Naive thymus-derived CD4-positive, alpha-beta T cell (primary cell): ENCODE measurements around the gene TENT4B. TPM values are rescaled to one million over a fixed set of nuclear protein-coding genes. Genes with fewer than 3 reads are reported as not detected.

ENCODE experiments used
- ATAC-seq: fragments of 150-1000 bp; cut with Tn5 transposase; 2 replicates; pipeline ENCODE4 v1.10.0; 2021; ENCODE audit warnings: mild to moderate bottlenecking, moderate library complexity
- CTCF ChIA-PET: fragments of 350-600 bp; sonication (Branson Sonifier 250); formaldehyde crosslinking; loops from one replicate; lab custom pipeline; 2021; ENCODE audit warnings: antibody characterized with exemption; lab: Charles Lee
- POLR2A ChIA-PET: fragments of 350-600 bp; sonication (Branson Sonifier 250); formaldehyde crosslinking; loops from one replicate; lab custom pipeline; 2021; ENCODE audit warnings: antibody characterized with exemption, inconsistent platforms; lab: Charles Lee
- DNase-seq, 9 donors: peaks; one replicate each; pipeline versions ENCODE4 v3.0.0 to v3.0.0-alpha.2; 2020 to 2022; ENCODE audit warnings: mixed read lengths in 1 of 9
- H3K27ac ChIP-seq: one replicate; pipeline ENCODE4 v1.7.0; 2013; ENCODE audit warnings: mild to moderate bottlenecking, low read depth, low read length, moderate library complexity
- H3K27me3 ChIP-seq, 2 donors: one replicate each; pipeline ENCODE4 v1.7.0; 2013; ENCODE audit warnings: low read length in 2 of 2, mild to moderate bottlenecking in 2 of 2, moderate library complexity in 2 of 2; ENCODE audit not compliant: control insufficient read depth in 2 of 2, insufficient read depth in 2 of 2
- H3K36me3 ChIP-seq, 3 experiments: 1 replicate in 2 of 3; 2 replicates in 1 of 3; pipeline ENCODE4 v1.7.0; 2013; ENCODE audit warnings: low read length in 3 of 3, mild to moderate bottlenecking in 3 of 3, moderate library complexity in 1 of 3; ENCODE audit not compliant: insufficient read depth in 3 of 3, control insufficient read depth in 2 of 3
- H3K4me1 ChIP-seq, 2 donors: one replicate each; pipeline ENCODE4 v1.7.0; 2013; ENCODE audit warnings: low read length in 2 of 2, mild to moderate bottlenecking in 2 of 2, moderate library complexity in 1 of 2; ENCODE audit not compliant: control insufficient read depth in 2 of 2, insufficient read depth in 2 of 2
- H3K4me3 ChIP-seq: 2 replicates; pipeline ENCODE4 v1.7.0; 2013; ENCODE audit warnings: mild to moderate bottlenecking, low read length
- H3K9me3 ChIP-seq, 3 experiments: 1 replicate in 2 of 3; 2 replicates in 1 of 3; pipeline ENCODE4 v1.7.0; 2013; ENCODE audit warnings: low read length in 3 of 3; ENCODE audit not compliant: control insufficient read depth in 2 of 3
- H3K27ac Mint-ChIP-seq, 9 donors: one replicate each; pipeline ENCODE4 v1.8.0; 2020 to 2022; ENCODE audit warnings: mixed read lengths in 9 of 9, mild to moderate bottlenecking in 8 of 9, moderate library complexity in 5 of 9, inconsistent platforms in 2 of 9
- H3K27me3 Mint-ChIP-seq, 5 donors: one replicate each; pipeline ENCODE4 v1.8.0; 2021 to 2022; ENCODE audit warnings: mixed read lengths in 5 of 5, mild to moderate bottlenecking in 1 of 5
- H3K36me3 Mint-ChIP-seq, 5 donors: one replicate each; pipeline ENCODE4 v1.8.0; 2020 to 2022; ENCODE audit warnings: mixed read lengths in 5 of 5, mild to moderate bottlenecking in 3 of 5, inconsistent platforms in 1 of 5
- H3K4me1 Mint-ChIP-seq, 7 donors: one replicate each; pipeline ENCODE4 v1.8.0; 2020 to 2022; ENCODE audit warnings: mixed read lengths in 7 of 7, mild to moderate bottlenecking in 3 of 7, inconsistent platforms in 1 of 7
- H3K4me3 Mint-ChIP-seq, 10 donors: one replicate each; pipeline ENCODE4 v1.8.0; 2020 to 2022; ENCODE audit warnings: mild to moderate bottlenecking in 10 of 10, mixed read lengths in 10 of 10, moderate library complexity in 6 of 10, inconsistent platforms in 2 of 10
- H3K9me3 Mint-ChIP-seq, 11 donors: one replicate each; pipeline ENCODE4 v1.8.0; 2020 to 2022; ENCODE audit warnings: mixed read lengths in 11 of 11, mild to moderate bottlenecking in 4 of 11, inconsistent platforms in 1 of 11, moderate library complexity in 1 of 11
- intact Hi-C, 2 donors: fragments of 100-400 bp; cut with micrococcal nuclease; formaldehyde crosslinking; loops; one replicate each; pipeline ENCODE4 v1.15.1; 2023
- polyA plus RNA-seq, 2 donors: library from polyadenylated mRNA; unstranded; fragments of 300-500 nt; fragmentation: Illumina TruSeq; gene quantifications; one replicate each; pipeline ENCODE4 v1.2.3, GENCODE V29; 2021
- total RNA-seq, 6 experiments: library from RNA in 5 of 6; stranded (reverse) in 5 of 6; gene quantifications; 1 replicate in 5 of 6; 2 replicates in 1 of 6; pipeline ENCODE4 v1.2.3 and lab custom pipeline; 2021 to 2026

The TENT4B gene
- total and polyA plus RNA-seq, 7 experiments from 2014 or later, result 5.0 to 25.9 (median 22.5) TPM

- Mint-ChIP-seq H3K4me1 (peaks cover 17 to 54% (median 45%) of the 10 kb centered on the region in 7 donors), H3K9me3 (no peaks in the 10 kb centered on the region), H3K27me3 (no peaks in the 10 kb centered on the region), H3K4me3 (no peak overlapping the region), H3K36me3 (peaks cover 0 to 13% (median 8%) of the 10 kb centered on the region in 5 donors), H3K27ac (peak overlapping the region; percentile 24 to 90 (median 83))
- CTCF ChIA-PET, result interaction anchor here (0.6 to 5.7 kb wide), 25 partner anchors 13 to 558 kb away, joined by 3 to 58 read pairs (median 4); partner anchors contain the start of genes CNEP1R1 and HEATR3
- Histone ChIP-seq H3K27me3 (no peaks in the 10 kb centered on the region), H3K4me3 (no peak overlapping the region), H3K9me3 (no peaks in the 10 kb centered on the region), H3K27ac (peak overlapping the region; percentile 18), H3K4me1 (no peaks in the 10 kb centered on the region), H3K36me3 (peaks cover 0 to 24% (median 3%) of the 10 kb centered on the region in 3 experiments)
- ATAC-seq (no peak), DNase-seq (no peak)
- intact Hi-C loops, result loop anchor here (1.0 to 10.0 kb wide), 11 partner anchors 13 to 801 kb away; partner anchors contain the start of genes CNEP1R1 (in 2 of the 2), NKD1 (in 1 of the 2) and TENT4B (in 1 of the 2)
- POLR2A ChIA-PET, result interaction anchor here (0.6 to 2.1 kb wide), 7 partner anchors 54 to 532 kb away, joined by 3 to 8 read pairs (median 4); partner anchors contain the start of genes CNEP1R1 and CYLD
Measured at GRCh38 chr16:50209546-50210265, 56.6 kb downstream of the TENT4B start.

GRCh38 chr16:50210266-50211038 lies 57.3 kb downstream of the TENT4B start:
- Histone ChIP-seq H3K9me3 (no peaks in the 10 kb centered on the region), H3K27me3 (no peaks in the 10 kb centered on the region), H3K36me3 (peaks cover 0 to 28% (median 4%) of the 10 kb centered on the region in 3 experiments), H3K4me1 (no peaks in the 10 kb centered on the region), H3K4me3 (no peak overlapping the region), H3K27ac (no peak overlapping the region)
- peaks cover 0 to 15% (median 8%) of the 10 kb centered on the region in 5 donors for H3K36me3 Mint-ChIP-seq
- ATAC-seq, result peak; percentile 93
- peaks cover 17 to 50% (median 38%) of the 10 kb centered on the region in 7 donors for H3K4me1 Mint-ChIP-seq
- intact Hi-C loops, result loop anchor here (1.0 to 10.0 kb wide), 11 partner anchors 14 to 802 kb away; partner anchors contain the start of genes CNEP1R1 (in 2 of the 2), NKD1 (in 1 of the 2) and TENT4B (in 1 of the 2)
- peak; percentile 25 to 73 (median 61) for DNase-seq
- CTCF ChIA-PET, result interaction anchor here (0.6 to 5.7 kb wide), 33 partner anchors 8 to 596 kb away, joined by 3 to 58 read pairs (median 4); partner anchors contain the start of genes CNEP1R1 and HEATR3
- H3K9me3 Mint-ChIP-seq, result no peaks in the 10 kb centered on the region
- POLR2A ChIA-PET, result interaction anchor here (0.6 to 2.1 kb wide), 9 partner anchors 49 to 531 kb away, joined by 3 to 8 read pairs (median 3); partner anchors contain the start of genes CNEP1R1 and CYLD
- H3K27ac Mint-ChIP-seq, result peak overlapping the region; percentile 48 to 90 (median 83)
- no peaks in the 10 kb centered on the region for H3K27me3 Mint-ChIP-seq
- no peak overlapping the region for H3K4me3 Mint-ChIP-seq

GRCh38 chr16:50213939-50214519 lies 60.9 kb downstream of the TENT4B start:
- intact Hi-C loops, result loop anchor here (1.0 to 10.0 kb wide), 13 partner anchors 61 to 592 kb away; partner anchors contain the start of gene CNEP1R1 (in 1 of the 2)
- H3K4me3 ChIP-seq, result no peak overlapping the region
- peaks cover 7 to 59% (median 13%) of the 10 kb centered on the region in 3 experiments for H3K36me3 ChIP-seq
- Mint-ChIP-seq H3K4me1 (peaks cover 7 to 44% (median 24%) of the 10 kb centered on the region in 7 donors), H3K27ac (peak overlapping the region in 8 of 9 donors; percentile 15 to 83 (median 67)), H3K9me3 (no peaks in the 10 kb centered on the region), H3K4me3 (no peak overlapping the region), H3K27me3 (no peaks in the 10 kb centered on the region), H3K36me3 (peaks cover 0 to 23% (median 10%) of the 10 kb centered on the region in 5 donors)
- ChIA-PET CTCF (interaction anchor here (0.6 to 1.9 kb wide), 9 partner anchors 12 to 592 kb away, joined by 3 to 8 read pairs (median 4); no protein-coding TSS in a partner anchor), POLR2A (interaction anchor here (0.9 to 1.0 kb wide), 4 partner anchors 29 to 452 kb away, joined by 3 to 5 read pairs (median 4); partner anchors contain the start of gene CNEP1R1)
- H3K27me3 ChIP-seq, result no peaks in the 10 kb centered on the region
- no peaks in the 10 kb centered on the region for H3K4me1 ChIP-seq
- DNase-seq (peak in 7 of 9 donors; percentile 14 to 71 (median 58)), ATAC-seq (peak; percentile 70)
- no peaks in the 10 kb centered on the region for H3K9me3 ChIP-seq
- H3K27ac ChIP-seq, result no peak overlapping the region

- Histone ChIP-seq H3K27me3 (no peaks in the 10 kb centered on the region), H3K4me3 (no peak overlapping the region), H3K4me1 (no peaks in the 10 kb centered on the region), H3K27ac (no peak overlapping the region), H3K9me3 (no peaks in the 10 kb centered on the region), H3K36me3 (peaks cover 7 to 66% (median 13%) of the 10 kb centered on the region in 3 experiments)
- Mint-ChIP-seq H3K27me3 (no peaks in the 10 kb centered on the region), H3K9me3 (no peaks in the 10 kb centered on the region), H3K27ac (peak overlapping the region in 2 of 9 donors; percentile 8 to 84), H3K4me3 (peak overlapping the region in 2 of 10 donors; percentile 2 to 82), H3K4me1 (peaks cover 0 to 32% (median 13%) of the 10 kb centered on the region in 7 donors), H3K36me3 (peaks cover 0 to 23% (median 10%) of the 10 kb centered on the region in 5 donors)
- no peak for ATAC-seq
- DNase-seq, result no peak
- intact Hi-C loops, result loop anchor here (2.0 to 10.0 kb wide), 4 partner anchors 59 to 293 kb away; no protein-coding TSS in a partner anchor
- ChIA-PET POLR2A (no interaction called here), CTCF (interaction anchor here (0.7 to 1.0 kb wide), 3 partner anchors 162 to 466 kb away, joined by 3 to 4 read pairs (median 3); partner anchors contain the start of gene SNX20)
Measured at GRCh38 chr16:50215680-50216079, 62.6 kb downstream of the TENT4B start.

- H3K9me3 ChIP-seq, result no peaks in the 10 kb centered on the region
- no peaks in the 10 kb centered on the region for H3K4me1 ChIP-seq
- H3K36me3 Mint-ChIP-seq, result peaks cover 0 to 21% (median 8%) of the 10 kb centered on the region in 5 donors
- no peak overlapping the region for H3K4me3 ChIP-seq
- ChIA-PET CTCF (no interaction called here), POLR2A (no interaction called here)
- H3K27ac Mint-ChIP-seq, result peak overlapping the region in 1 of 9 donors; percentile 84
- no peaks in the 10 kb centered on the region for H3K9me3 Mint-ChIP-seq
- intact Hi-C loops, result loop anchor here (10.0 kb wide), 2 partner anchors 109 to 289 kb away; no protein-coding TSS in a partner anchor
- no peaks in the 10 kb centered on the region for H3K27me3 ChIP-seq
- H3K4me3 Mint-ChIP-seq, result peak overlapping the region in 2 of 10 donors; percentile 2 to 82
- H3K27me3 Mint-ChIP-seq, result no peaks in the 10 kb centered on the region
- ATAC-seq, result no peak
- H3K27ac ChIP-seq, result no peak overlapping the region
- H3K4me1 Mint-ChIP-seq, result peaks cover 0 to 31% (median 12%) of the 10 kb centered on the region in 7 donors
- DNase-seq, result no peak
- H3K36me3 ChIP-seq, result peaks cover 7 to 69% (median 13%) of the 10 kb centered on the region in 3 experiments
Measured at GRCh38 chr16:50216231-50216630, 63.1 kb downstream of the TENT4B start.
